Chondrocyte (in vitro differentiated cells): ENCODE data around the gene CCDC80. TPM values are rescaled to one million over a fixed set of nuclear protein-coding genes. Genes with fewer than 3 reads are reported as not detected.

Source experiments
- DNase-seq: peaks from one replicate; pipeline ENCODE4 v3.0.0; 2021; ENCODE audit warnings: mixed read lengths, low spot score
- H3K27ac Mint-ChIP-seq: one replicate; pipeline ENCODE4 v1.8.0; 2021; ENCODE audit warnings: mild to moderate bottlenecking, moderate library complexity, mixed read lengths; ENCODE audit not compliant: unreplicated experiment
- H3K27me3 Mint-ChIP-seq: 2 replicates; pipeline ENCODE4 v1.8.0; 2021; ENCODE audit warnings: low read depth, mixed read lengths
- H3K36me3 Mint-ChIP-seq: 2 replicates; pipeline ENCODE4 v1.8.0; 2021; ENCODE audit warnings: low read depth, mixed read lengths
- H3K4me1 Mint-ChIP-seq: 2 replicates; pipeline ENCODE4 v1.8.0; 2021; ENCODE audit warnings: low read depth, mild to moderate bottlenecking, mixed read lengths
- H3K4me3 Mint-ChIP-seq: one replicate; pipeline ENCODE4 v1.8.0; 2021; ENCODE audit warnings: mild to moderate bottlenecking, moderate library complexity, mixed read lengths; ENCODE audit not compliant: unreplicated experiment
- H3K9me3 Mint-ChIP-seq: 2 replicates; pipeline ENCODE4 v1.8.0; 2021; ENCODE audit warnings: low read depth, mixed read lengths
- CTCF ChIP-seq: fragments of 200-600 bp; sonication (generic); IDR thresholded peaks from 2 replicates; pipeline ENCODE4 v1.5.0; 2021; ENCODE audit warnings: antibody characterized with exemption, mild to moderate bottlenecking, moderate library complexity
- total RNA-seq: library from RNA; stranded (reverse); gene quantifications from 3 replicates; pipeline ENCODE4 v1.2.1, GENCODE V29; 2021

CCDC80 gene
- total RNA-seq, 1 donor from 2014 or later, result 1,574 TPM

DNA sequence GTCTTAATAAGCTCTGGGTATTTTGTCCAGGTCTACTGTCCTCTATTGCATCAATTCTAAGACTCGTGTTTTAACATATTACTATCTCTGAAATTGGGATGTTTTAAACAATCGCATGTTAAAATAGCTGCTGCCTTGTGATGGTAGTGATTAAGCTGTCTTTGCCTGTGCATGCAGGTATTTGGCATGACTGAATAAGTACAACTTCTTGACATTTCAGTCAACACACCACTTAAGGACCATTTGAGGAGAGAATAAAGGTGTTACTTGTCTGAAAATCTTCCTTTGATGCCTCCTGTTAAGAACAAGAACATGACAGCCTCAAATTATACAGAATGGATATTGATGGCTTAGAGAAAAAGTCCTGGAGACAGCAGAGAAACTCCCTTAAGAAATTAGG lies 46.1 kb downstream of the CCDC80 start:
- TF ChIP-seq CTCF, result no peak
- Mint-ChIP-seq H3K4me3 (no peak overlapping the region), H3K9me3 (peaks cover 5% of the 10 kb centered on the region), H3K27ac (no peak overlapping the region), H3K4me1 (peaks cover 6% of the 10 kb centered on the region), H3K36me3 (peaks cover 17% of the 10 kb centered on the region), H3K27me3 (no peaks in the 10 kb centered on the region)
- DNase-seq, result no peak

DNA sequence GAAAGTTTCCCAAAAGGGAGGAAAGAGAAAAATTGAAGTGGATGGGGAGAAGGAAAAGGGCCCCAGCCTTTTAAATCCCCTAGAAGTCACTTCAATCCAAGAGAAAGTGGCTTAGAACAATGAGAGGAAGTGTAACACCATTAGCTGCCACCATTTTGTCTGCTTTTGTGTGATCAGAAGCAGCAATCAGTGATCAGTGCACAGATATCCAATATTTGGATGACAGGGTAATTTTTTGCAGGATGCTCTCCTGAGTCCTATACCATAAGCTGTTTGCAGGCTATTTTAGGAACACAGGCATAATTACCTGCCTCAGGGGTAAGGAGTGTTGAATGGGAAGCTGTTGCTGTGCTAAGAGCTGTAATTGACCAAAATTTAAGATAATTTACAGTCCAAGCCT lies 47.7 kb downstream of the CCDC80 start:
- no peak for DNase-seq
- Mint-ChIP-seq H3K9me3 (peaks cover 5% of the 10 kb centered on the region), H3K4me1 (no peaks in the 10 kb centered on the region), H3K27me3 (no peaks in the 10 kb centered on the region), H3K36me3 (peaks cover 11% of the 10 kb centered on the region), H3K4me3 (no peak overlapping the region), H3K27ac (no peak overlapping the region)
- TF ChIP-seq CTCF, result no peak

GRCh38 chr3:112587336-112587735 lies 53.6 kb downstream of the CCDC80 start:
- no peak overlapping the region for H3K27ac Mint-ChIP-seq

GRCh38 chr3:112585782-112586181 lies 55.2 kb downstream of the CCDC80 start:
- Mint-ChIP-seq H3K27me3 (no peaks in the 10 kb centered on the region), H3K36me3 (peaks cover 7% of the 10 kb centered on the region), H3K9me3 (no peaks in the 10 kb centered on the region), H3K4me1 (peaks cover 14% of the 10 kb centered on the region), H3K27ac (peak overlapping the region; percentile 59), H3K4me3 (no peak overlapping the region)
- no peak for DNase-seq
- TF ChIP-seq CTCF, result no peak

More at GRCh38 chr3:112587336-112587735, 53.6 kb downstream of the CCDC80 start:
- no peak for TF ChIP-seq CTCF
- Mint-ChIP-seq H3K36me3 (peaks cover 8% of the 10 kb centered on the region), H3K4me3 (no peak overlapping the region), H3K27me3 (no peaks in the 10 kb centered on the region), H3K9me3 (no peaks in the 10 kb centered on the region), H3K4me1 (peaks cover 10% of the 10 kb centered on the region)
- no peak for DNase-seq

DNA sequence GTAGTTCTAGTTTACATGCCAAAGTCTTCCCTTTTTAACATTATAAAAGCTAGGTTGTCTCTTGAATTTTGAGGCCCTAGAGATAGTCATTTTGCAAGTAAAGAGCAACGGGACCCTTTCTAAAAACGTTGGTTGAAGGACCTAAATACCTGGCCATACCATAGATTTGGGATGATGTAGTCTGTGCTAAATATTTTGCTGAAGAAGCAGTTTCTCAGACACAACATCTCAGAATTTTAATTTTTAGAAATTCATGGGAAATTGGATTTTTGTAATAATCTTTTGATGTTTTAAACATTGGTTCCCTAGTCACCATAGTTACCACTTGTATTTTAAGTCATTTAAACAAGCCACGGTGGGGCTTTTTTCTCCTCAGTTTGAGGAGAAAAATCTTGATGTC lies 57.8 kb downstream of the CCDC80 start:
- no peaks in the 10 kb centered on the region for H3K27me3 Mint-ChIP-seq
- H3K4me1 Mint-ChIP-seq, result peaks cover 14% of the 10 kb centered on the region
- no peak for TF ChIP-seq CTCF
- no peak overlapping the region for H3K27ac Mint-ChIP-seq
- no peak overlapping the region for H3K4me3 Mint-ChIP-seq
- no peak for DNase-seq
- no peaks in the 10 kb centered on the region for H3K9me3 Mint-ChIP-seq
- H3K36me3 Mint-ChIP-seq, result peaks cover 8% of the 10 kb centered on the region
